ENCODE results near the gene CD82. TPM values are rescaled to one million over a fixed set of nuclear protein-coding genes. Genes with fewer than 3 reads are reported as not detected.

CD82 gene
- total RNA-seq, 1 donor from 2014 or later, result 16.1 TPM

- Mint-ChIP-seq H3K27me3 (ENCODE audit: unreplicated experiment) (peaks cover 9% of the 10 kb centered on the region), H3K27ac (ENCODE audit: unreplicated experiment) (no peak overlapping the region), H3K9me3 (ENCODE audit: unreplicated experiment) (no peaks in the 10 kb centered on the region), H3K4me1 (ENCODE audit: unreplicated experiment) (peaks cover 4% of the 10 kb centered on the region), H3K36me3 (ENCODE audit: low read depth, unreplicated experiment) (no peaks in the 10 kb centered on the region), H3K4me3 (ENCODE audit: unreplicated experiment) (no peak overlapping the region)
- no peak for TF ChIP-seq CTCF (IDR thresholded peaks at IDR 0.05; ENCODE audit: unreplicated experiment)
- no peak for DNase-seq (ENCODE audit: low spot score)
Measured at GRCh38 chr11:44529895-44530412, 35.5 kb upstream of the CD82 start.

GRCh38 chr11:44530413-44531115 is 34.9 kb upstream of the CD82 start:
- no peak for DNase-seq (ENCODE audit: low spot score)
- Mint-ChIP-seq H3K9me3 (ENCODE audit: unreplicated experiment) (no peaks in the 10 kb centered on the region), H3K27me3 (ENCODE audit: unreplicated experiment) (peaks cover 7% of the 10 kb centered on the region), H3K4me3 (ENCODE audit: unreplicated experiment) (no peak overlapping the region), H3K36me3 (ENCODE audit: low read depth, unreplicated experiment) (no peaks in the 10 kb centered on the region), H3K4me1 (ENCODE audit: unreplicated experiment) (peaks cover 4% of the 10 kb centered on the region), H3K27ac (ENCODE audit: unreplicated experiment) (no peak overlapping the region)
- TF ChIP-seq CTCF (IDR thresholded peaks at IDR 0.05; ENCODE audit: unreplicated experiment), result no peak

GRCh38 chr11:44531116-44531504 is 34.4 kb upstream of the CD82 start:
- peaks cover 4% of the 10 kb centered on the region for H3K4me1 Mint-ChIP-seq (ENCODE audit: unreplicated experiment)
- no peak for DNase-seq (ENCODE audit: low spot score)
- TF ChIP-seq CTCF (IDR thresholded peaks at IDR 0.05; ENCODE audit: unreplicated experiment), result no peak
- H3K27ac Mint-ChIP-seq (ENCODE audit: unreplicated experiment), result no peak overlapping the region
- no peaks in the 10 kb centered on the region for H3K36me3 Mint-ChIP-seq (ENCODE audit: low read depth, unreplicated experiment)
- H3K9me3 Mint-ChIP-seq (ENCODE audit: unreplicated experiment), result no peaks in the 10 kb centered on the region
- peaks cover 4% of the 10 kb centered on the region for H3K27me3 Mint-ChIP-seq (ENCODE audit: unreplicated experiment)
- H3K4me3 Mint-ChIP-seq (ENCODE audit: unreplicated experiment), result no peak overlapping the region

- Mint-ChIP-seq H3K4me3 (ENCODE audit: unreplicated experiment) (no peak overlapping the region), H3K27ac (ENCODE audit: unreplicated experiment) (no peak overlapping the region), H3K36me3 (ENCODE audit: low read depth, unreplicated experiment) (no peaks in the 10 kb centered on the region), H3K9me3 (ENCODE audit: unreplicated experiment) (no peaks in the 10 kb centered on the region), H3K27me3 (ENCODE audit: unreplicated experiment) (peaks cover 4% of the 10 kb centered on the region), H3K4me1 (ENCODE audit: unreplicated experiment) (peaks cover 4% of the 10 kb centered on the region)
- no peak for DNase-seq (ENCODE audit: low spot score)
- no peak for TF ChIP-seq CTCF (IDR thresholded peaks at IDR 0.05; ENCODE audit: unreplicated experiment)
Measured at GRCh38 chr11:44531636-44532035, 33.8 kb upstream of the CD82 start.

GRCh38 chr11:44532809-44533208 is 32.7 kb upstream of the CD82 start:
- H3K27me3 Mint-ChIP-seq (ENCODE audit: unreplicated experiment), result peaks cover 4% of the 10 kb centered on the region
- no peak for TF ChIP-seq CTCF (IDR thresholded peaks at IDR 0.05; ENCODE audit: unreplicated experiment)
- H3K27ac Mint-ChIP-seq (ENCODE audit: unreplicated experiment), result no peak overlapping the region
- DNase-seq (ENCODE audit: low spot score), result no peak
- no peaks in the 10 kb centered on the region for H3K36me3 Mint-ChIP-seq (ENCODE audit: low read depth, unreplicated experiment)
- no peak overlapping the region for H3K4me3 Mint-ChIP-seq (ENCODE audit: unreplicated experiment)
- H3K4me1 Mint-ChIP-seq (ENCODE audit: unreplicated experiment), result peaks cover 4% of the 10 kb centered on the region
- H3K9me3 Mint-ChIP-seq (ENCODE audit: unreplicated experiment), result no peaks in the 10 kb centered on the region
